Mesenteric fat pad (tissue), 1 donor: ENCODE measurements around the gene CENPP. TPM values are rescaled to one million over a fixed set of nuclear protein-coding genes. Genes with fewer than 3 reads are reported as not detected.
"Not testable (repeated sequence)": the region's sequence is repeated elsewhere in the genome, so short reads cannot be mapped to it uniquely, and the experiment has no call there.

Experiments
- DNase-seq: peaks from one replicate; pipeline ENCODE4 v3.0.0-alpha.2; 2020; ENCODE audit warnings: low spot score
- total RNA-seq: library from RNA; stranded (reverse); fragmentation: NEBNext Ultra II Directional; extraction: Animal tissue kit (Norgen Biotek cat#: 25700); gene quantifications from one replicate; pipeline ENCODE4 v1.2.1, GENCODE V29; 2021
- donor health status: DM: yes; HTN: yes; CAD: no.

The CENPP gene
- total RNA-seq, 1 donor from 2014 or later: 4.0 TPM

- no peak for DNase-seq
These were observed 53.3 kb downstream of the CENPP start for GRCh38 chr9:92378865-92379560.

- no peak for DNase-seq
These were observed 54.9 kb downstream of the CENPP start for GRCh38 chr9:92380603-92381002.

- no peak for DNase-seq
These were observed 56.0 kb downstream of the CENPP start for GRCh38 chr9:92381775-92382174.

GRCh38 chr9:92384375-92384774 is 58.6 kb downstream of the CENPP start:
- DNase-seq: no peak

- DNase-seq: no peak
These were observed 59.2 kb downstream of the CENPP start for GRCh38 chr9:92385001-92385400.

- no peak for DNase-seq
These were observed 59.7 kb downstream of the CENPP start for GRCh38 chr9:92385477-92385876.

- no peak for DNase-seq
These were observed 60.2 kb downstream of the CENPP start for GRCh38 chr9:92385953-92386352.

- DNase-seq: no peak
These were observed 66.9 kb downstream of the CENPP start for GRCh38 chr9:92392690-92393089.

- DNase-seq: no peak
These were observed 67.9 kb downstream of the CENPP start for GRCh38 chr9:92393686-92394085.

- no peak for DNase-seq
These were observed 69.9 kb downstream of the CENPP start for GRCh38 chr9:92395617-92396016.

- no peak for DNase-seq
These were observed 72.1 kb downstream of the CENPP start for GRCh38 chr9:92397853-92398252.

- DNase-seq: no peak
These were observed 76.6 kb downstream of the CENPP start for GRCh38 chr9:92402360-92402759.

GRCh38 chr9:92402826-92403745 is 77.3 kb downstream of the CENPP start:
- DNase-seq: no peak

GRCh38 chr9:92404042-92404836 is 78.5 kb downstream of the CENPP start, which contains the start of gene OGN:
OGN (minus strand) TSS chr9:92404578; CDS start chr9:92403407, 1,171 bp downstream.
- DNase-seq: no peak

- no peak for DNase-seq
These were observed 80.1 kb downstream of the CENPP start for GRCh38 chr9:92405818-92406217.

- no peak for DNase-seq
These were observed 80.7 kb downstream of the CENPP start for GRCh38 chr9:92406477-92406876.

- no peak for DNase-seq
These were observed 82.1 kb downstream of the CENPP start for GRCh38 chr9:92407818-92408217.

- DNase-seq: no peak
These were observed 83.2 kb downstream of the CENPP start for GRCh38 chr9:92408747-92409478.

GRCh38 chr9:92411157-92411556 is 85.4 kb downstream of the CENPP start:
- DNase-seq: not testable (repeated sequence)

- no peak for DNase-seq
These were observed 88.8 kb downstream of the CENPP start for GRCh38 chr9:92414566-92414965.
